Lower leg skin (tissue), 3 donors: Measurements from ENCODE around the gene ITGAD.

Experiments
- POLR2A ChIP-seq, 2 donors: fragments of 450-650 bp; IDR thresholded peaks; one replicate each; pipeline ENCODE4 v1.6.1; 2016 to 2017; ENCODE audit warnings: antibody characterized with exemption in 2 of 2, mild to moderate bottlenecking in 1 of 2, moderate library complexity in 1 of 2
- TF ChIP-seq, protein P1 (sequence below), 3 donors: fragments of 450-650 bp; IDR thresholded peaks; one replicate each; pipeline ENCODE4 v1.5.1; 2016; ENCODE audit warnings: antibody characterized with exemption in 3 of 3, mild to moderate bottlenecking in 3 of 3, moderate library complexity in 2 of 3

DNA sequence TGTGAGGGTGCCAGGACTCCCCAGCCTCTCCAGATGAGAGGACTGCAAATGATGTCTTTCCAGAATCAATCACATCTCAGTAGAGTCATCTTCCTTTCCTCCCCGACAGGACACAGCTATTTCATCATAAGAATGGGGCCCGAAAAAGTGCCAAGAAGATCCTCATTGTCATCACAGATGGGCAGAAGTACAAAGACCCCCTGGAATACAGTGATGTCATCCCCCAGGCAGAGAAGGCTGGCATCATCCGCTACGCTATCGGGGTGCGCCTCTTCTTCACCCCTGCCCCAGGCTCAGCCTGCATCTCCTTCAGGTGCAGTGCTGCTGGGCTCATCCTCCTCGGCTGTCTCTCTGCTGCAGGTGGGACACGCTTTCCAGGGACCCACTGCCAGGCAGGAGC, 14.3 kb downstream of the ITGAD start:
- TF ChIP-seq, protein P1, sequence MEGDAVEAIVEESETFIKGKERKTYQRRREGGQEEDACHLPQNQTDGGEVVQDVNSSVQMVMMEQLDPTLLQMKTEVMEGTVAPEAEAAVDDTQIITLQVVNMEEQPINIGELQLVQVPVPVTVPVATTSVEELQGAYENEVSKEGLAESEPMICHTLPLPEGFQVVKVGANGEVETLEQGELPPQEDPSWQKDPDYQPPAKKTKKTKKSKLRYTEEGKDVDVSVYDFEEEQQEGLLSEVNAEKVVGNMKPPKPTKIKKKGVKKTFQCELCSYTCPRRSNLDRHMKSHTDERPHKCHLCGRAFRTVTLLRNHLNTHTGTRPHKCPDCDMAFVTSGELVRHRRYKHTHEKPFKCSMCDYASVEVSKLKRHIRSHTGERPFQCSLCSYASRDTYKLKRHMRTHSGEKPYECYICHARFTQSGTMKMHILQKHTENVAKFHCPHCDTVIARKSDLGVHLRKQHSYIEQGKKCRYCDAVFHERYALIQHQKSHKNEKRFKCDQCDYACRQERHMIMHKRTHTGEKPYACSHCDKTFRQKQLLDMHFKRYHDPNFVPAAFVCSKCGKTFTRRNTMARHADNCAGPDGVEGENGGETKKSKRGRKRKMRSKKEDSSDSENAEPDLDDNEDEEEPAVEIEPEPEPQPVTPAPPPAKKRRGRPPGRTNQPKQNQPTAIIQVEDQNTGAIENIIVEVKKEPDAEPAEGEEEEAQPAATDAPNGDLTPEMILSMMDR (IDR thresholded peaks at IDR 0.05), result no peak
- no peak for TF ChIP-seq POLR2A (IDR thresholded peaks at IDR 0.05)
